GM18858 (cell line): ENCODE measurements around the gene FKTN.

Experiments used
- ATAC-seq: cut with Tn5 transposase; IDR thresholded peaks from one replicate; pipeline ENCODE4 v1.9.1; 2021; ENCODE audit not compliant: unreplicated experiment

The FKTN gene

DNA sequence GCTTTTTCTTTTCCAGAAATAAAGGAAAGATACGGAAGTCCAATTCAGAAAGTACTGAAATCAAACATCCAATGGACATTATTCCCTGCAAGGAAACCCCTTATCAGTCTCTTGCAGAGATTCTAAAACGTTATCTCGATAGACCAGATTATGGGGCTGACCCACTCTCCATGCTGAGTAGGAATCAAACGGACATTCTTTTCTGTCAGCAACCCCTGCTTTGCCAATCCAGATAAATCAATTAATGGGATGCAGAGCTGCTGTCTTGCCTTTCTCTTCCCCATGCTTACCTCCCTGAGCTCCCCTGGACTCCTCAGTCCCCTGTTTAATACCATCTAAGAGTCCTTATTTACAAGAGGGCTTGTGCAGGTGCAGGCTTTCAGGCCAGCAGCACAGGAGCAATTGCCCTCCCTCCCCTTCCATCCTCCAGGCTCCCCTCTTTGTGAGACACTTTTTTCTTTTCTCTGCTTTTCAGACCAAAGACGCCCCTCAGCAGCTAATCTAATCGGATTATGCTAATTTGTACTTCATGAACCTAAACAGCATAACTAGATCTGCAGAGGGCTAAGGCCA is 118.5 kb downstream of the FKTN start:
- no peak for ATAC-seq

DNA sequence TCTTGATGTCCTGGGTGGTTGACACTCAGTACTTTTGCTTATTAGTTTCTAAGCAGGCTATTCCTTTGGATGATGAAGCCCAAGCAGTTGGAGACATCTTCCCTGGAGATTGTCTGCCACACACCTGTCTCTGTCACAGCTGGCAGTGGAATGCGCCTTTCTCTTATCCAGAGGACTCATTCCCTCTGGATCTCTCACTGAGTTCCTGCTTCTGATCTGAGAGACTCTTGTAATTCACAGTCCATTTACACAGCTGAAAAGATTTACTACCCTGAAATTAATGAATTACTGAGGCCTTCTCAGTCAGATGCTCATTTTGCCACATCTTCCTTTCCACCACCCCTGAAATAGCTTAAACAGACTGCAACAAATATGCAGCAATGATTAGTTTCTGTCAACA is 120.2 kb downstream of the FKTN start:
- ATAC-seq = no peak

- no peak for ATAC-seq
Measured at GRCh38 chr9:105678781-105679180, 120.8 kb downstream of the FKTN start.

DNA sequence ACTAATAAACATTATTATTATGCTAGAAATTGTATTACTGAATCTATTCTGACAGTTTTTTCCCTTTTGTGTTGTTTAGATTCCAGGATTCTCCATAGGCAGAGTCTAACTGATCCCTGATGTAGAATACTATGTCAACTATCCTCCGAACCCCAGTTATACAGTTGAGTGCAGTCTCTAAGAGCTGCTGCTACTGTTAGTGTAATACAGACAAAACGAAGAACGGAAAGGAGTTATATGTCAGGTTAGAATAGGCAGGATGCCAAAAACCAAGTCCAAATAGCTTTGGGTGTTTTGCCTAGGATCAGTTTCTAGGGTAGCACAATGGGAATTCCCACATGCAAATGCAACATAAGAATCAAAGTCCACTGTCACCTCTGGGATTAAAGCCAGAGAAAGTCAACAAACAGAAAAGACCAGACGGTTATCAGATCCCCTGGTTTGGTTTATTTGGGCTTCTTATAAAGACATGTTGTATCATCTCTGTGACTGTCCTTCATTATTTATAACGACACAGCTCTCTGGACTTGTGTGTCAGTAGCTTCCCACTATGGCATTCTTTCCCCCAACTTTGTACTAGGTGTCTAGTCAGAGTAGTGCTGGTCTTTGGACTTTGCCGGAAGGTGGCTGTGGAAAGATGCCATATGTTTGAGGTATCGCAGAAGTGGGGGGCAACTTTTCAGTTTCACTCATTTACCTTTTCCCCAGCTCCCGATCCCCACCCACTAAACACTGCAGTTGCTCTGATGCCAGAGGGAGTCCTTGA is 121.5 kb downstream of the FKTN start:
- ATAC-seq = no peak

DNA sequence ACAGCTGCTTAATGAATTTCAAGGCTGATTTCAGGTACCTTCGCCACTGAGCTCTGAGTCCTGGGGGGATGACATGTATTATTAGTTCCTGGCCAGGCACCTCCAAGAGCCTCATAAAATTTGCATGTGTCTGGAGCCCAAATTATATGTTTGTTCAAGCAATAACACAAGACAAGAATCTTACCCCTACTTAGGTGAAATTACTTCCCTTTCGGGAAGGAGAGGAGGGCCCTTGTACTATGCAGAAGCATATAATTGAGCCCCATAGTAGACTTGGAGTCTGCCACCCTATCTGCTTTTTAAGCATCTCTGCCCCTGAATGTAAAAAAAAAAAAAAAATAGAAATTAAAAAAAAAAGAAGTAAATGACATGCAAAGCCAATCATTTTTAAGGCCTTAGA is 123.4 kb downstream of the FKTN start:
- ATAC-seq = no peak

- ATAC-seq = no peak
Measured at GRCh38 chr9:105681724-105682123, 123.8 kb downstream of the FKTN start.

GRCh38 chr9:105683688-105684275 is 125.9 kb downstream of the FKTN start:
- ATAC-seq = no peak

- no peak for ATAC-seq
Measured at GRCh38 chr9:105686936-105687335, 129.0 kb downstream of the FKTN start.
